GM21526 (cell line): ENCODE data around the gene DLG2.

ENCODE experiments used
- ATAC-seq: cut with Tn5 transposase; IDR thresholded peaks from one replicate; pipeline ENCODE4 v1.9.1; 2021; ENCODE audit warnings: moderate library complexity; ENCODE audit not compliant: unreplicated experiment, low FRiP score

The DLG2 gene

DNA sequence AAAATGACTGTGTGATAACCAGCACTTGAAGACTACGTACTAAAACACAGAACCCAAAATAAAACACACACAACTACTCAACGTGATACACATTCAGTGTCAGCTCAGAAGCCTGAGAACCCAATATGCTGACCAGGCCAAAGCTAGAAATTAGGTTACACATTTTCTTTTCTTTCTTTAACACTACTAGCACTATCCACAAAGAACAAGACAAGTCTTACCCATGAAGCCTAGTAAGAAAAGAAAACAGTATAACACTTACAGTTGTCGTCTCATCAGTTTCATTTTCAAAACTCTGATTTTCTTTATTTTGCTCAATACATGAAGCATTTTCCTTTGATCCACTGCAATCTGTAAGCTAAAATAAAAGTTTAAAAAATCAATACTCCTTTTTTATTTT is 472.9 kb downstream of the DLG2 start:
- ATAC-seq, result no peak

DNA sequence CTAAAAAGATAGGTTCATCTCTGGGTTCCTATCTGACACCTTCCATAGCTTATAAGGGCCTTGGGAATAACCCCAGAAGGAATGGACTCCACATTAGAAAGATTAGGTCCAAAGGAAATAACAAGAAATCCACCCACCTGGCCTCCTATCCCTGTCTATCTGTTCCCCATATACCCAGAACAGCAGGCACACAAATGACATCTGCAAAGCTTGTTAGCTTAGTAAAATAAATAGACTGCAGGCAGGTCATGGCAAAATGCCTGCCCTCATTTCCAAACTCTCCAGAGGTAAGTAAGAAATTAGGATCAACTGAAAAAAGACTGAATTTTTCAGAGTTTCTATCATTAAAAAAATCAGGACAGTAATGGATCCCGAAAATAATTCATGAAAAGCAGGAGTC is 489.5 kb downstream of the DLG2 start:
- no peak for ATAC-seq

DNA sequence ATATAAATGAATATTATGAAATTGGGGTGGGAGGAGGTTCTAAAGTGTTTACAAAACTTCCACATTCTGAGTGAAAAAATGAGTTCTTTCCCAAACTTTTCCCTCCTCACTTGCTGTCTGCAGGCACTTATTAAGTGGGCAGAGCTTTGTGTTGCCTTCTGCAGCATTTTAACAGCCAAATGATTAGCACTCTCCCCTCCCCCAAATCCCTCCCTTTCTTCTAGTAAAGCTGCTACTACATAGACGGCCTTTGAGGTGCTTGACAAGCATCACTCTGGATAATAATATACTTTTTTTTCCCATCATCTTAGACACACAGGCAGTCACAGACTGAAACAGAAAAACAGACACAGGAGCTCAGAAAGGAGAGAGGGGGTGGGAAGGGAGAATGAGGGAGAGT is 493.5 kb downstream of the DLG2 start:
- no peak for ATAC-seq

DNA sequence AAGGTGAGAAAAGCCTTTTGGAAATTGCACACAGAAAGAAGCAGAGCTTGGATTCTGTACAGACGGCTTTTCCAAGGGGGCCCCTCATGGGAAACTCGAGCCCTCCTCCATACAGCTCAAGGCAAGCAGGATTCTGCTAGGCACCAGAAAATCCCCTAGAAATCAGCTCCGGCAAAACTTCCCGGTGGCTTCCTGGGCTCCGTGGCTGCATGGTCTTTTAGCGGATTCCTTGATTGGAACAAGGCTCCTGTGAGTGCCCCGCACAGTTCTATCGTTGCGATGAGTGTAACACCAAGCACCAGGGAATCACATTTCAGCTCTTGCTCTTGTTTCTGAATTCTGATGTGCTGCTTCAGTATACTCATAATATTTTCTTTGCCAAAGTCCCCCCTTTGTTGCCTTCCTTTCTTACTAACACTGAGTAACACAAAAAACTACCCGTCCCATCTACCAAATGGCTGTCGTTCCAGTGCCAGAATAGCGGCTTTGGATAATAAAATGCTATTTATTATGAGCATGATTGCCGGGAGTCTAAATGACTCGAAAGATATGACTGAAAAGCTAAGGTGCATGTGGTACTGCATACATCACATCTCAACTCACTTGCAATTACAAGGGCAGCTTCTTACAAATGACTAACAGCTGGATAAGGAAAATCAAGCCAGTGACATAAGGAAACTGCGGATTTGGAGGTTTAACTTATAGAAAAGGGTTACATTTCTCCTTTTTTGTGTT is 494.1 kb downstream of the DLG2 start:
- no peak for ATAC-seq

DNA sequence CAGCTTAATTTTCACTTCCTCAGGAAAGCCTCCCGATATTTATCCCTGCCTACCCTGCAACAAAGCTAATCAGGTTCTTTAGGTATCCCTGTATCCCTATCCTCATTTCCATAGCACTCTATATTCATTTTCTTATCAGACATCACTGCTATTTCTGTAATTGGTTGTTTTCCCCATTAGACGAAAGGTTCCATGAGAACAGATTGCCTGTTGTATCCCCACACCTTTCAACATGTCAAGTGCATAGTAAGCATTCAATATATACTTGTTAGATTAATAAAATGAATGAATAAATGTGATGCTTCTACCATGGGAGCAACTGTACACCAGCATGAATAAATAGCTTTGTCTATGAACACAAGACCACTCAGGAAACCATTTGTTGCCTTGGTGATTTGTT is 499.8 kb downstream of the DLG2 start:
- no peak for ATAC-seq

DNA sequence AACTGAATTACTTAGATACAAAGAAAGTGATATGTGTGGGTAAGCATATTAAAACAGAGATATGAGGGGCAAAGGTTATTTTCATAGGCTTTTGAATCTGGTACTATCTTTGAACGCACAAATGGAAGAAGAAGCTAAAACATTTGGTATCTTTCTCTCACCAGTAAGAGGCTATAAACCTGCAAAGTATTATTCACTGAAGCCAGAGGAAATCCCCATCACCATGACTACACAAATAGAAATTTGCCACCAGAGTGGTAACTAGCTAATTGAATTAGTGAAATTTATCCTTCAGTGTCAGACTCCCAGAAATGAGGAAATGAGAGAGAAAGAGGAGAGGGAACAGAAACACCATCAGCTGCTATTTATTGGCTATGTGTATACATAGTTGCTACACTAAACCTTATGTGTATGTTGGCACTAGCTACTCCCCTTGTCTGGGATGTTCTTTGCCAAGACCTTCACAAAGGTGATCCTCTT is 503.4 kb downstream of the DLG2 start:
- ATAC-seq, result peak; percentile 91

DNA sequence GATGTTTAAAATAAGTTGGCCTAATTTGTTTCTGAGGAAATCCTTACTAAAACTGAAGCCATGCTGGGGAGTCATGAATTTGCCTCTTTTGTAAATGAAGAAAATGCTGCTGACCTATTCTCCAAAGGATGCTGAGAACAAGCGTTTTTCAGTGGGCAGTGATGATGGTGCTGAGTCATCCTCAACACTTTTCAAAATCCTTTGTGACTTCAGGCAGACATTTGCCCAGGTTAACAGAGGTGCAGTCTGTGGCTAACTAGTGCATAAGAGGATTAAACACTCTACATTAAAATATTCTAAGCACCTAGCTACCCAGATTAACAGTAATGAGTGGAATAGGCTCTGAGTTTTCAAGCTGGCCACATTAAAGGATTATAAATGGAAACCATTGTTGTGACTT is 509.0 kb downstream of the DLG2 start:
- ATAC-seq, result no peak

DNA sequence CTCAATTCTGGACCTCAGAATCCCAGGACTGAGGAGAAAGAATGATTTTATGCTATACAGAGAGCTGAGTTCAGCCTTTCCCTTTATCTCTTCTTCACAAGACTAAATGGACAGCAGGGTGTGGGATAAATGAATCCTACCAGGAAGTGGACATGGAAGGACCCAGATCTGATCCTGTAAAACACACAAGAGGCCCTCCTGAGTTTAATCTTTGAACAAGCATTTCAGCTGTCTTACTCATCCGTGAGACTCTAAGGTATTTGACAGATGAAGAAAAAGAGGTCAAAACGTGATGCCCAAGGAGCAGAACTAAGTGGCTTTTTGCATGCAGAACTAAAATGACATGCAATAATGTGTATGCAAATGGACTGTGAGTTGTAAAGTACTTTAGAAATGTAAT is 511.3 kb downstream of the DLG2 start:
- no peak for ATAC-seq

DNA sequence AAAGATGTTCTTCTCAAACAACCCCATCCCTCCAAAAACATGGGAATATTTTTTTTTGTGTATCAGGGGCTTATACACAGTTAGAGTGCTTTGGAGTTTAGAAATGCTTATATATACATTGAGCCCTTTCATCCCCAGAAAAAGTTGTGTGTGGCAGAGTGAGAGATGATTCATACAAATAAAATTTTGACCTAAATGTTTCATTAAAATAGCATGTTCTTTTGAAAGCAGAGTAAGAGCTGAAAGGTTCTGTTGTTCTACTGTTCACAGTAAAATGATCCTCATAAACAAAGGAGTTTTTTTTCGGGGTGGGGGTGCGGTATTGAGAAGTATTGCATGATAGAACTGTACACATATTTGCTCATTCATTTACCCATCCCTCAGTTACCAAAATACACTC is 512.4 kb downstream of the DLG2 start:
- no peak for ATAC-seq

DNA sequence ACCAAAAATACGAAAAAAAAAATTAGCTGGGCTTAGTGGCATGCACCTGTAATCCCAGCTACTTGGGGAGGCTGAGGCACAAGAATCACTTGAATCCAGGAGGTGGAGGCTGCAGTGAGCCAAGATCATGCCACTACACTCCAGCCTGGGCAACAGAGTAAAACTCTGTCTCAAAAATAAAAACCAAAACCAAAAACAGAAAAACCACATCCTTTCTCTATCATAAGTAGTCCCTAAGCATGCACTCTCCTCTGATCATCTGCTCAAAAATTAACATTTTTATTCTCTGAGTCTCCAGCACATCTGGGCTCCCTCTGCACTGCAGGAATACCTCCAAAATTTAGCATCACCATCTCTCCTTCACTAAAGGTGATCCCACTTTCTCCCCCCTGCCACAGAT is 516.9 kb downstream of the DLG2 start:
- ATAC-seq, result peak; percentile 88

DNA sequence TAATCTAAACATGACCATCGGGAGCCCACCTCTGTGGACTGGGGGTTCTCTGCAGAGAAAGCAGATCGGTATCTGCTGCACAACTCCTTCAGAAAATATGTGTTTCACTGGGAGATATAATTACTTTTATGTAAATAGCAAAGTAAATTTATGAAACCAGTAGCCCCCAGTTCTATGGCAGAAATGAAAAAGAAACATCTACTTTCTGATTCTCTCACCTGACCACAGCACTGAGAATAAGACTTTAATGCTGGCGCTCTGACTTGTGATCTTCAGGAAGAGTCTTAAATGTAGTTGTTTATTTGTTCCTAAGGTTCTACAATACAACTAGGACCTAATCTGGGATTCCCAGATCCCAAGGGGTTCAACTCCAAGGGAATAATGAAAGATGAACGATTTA is 518.0 kb downstream of the DLG2 start:
- peak; percentile 81 for ATAC-seq

DNA sequence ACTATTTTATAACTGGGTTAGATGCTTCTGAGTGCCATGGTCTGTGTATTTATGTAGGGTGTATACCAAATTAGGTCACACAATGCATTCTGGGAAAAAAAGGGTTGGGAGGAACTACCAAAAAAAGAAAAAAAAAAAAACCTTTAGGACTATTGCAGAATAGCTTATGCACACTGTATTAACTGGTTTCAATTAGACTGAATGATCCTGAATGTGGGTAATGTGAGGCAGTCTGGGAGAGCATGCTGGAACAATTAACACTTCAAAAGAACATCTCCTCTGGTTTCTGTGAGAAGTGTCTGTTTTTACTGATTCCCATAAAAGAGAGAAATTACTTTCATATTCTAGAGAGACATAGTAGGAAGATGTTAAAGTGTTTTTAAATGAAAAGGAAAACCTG is 521.3 kb downstream of the DLG2 start:
- ATAC-seq, result no peak

DNA sequence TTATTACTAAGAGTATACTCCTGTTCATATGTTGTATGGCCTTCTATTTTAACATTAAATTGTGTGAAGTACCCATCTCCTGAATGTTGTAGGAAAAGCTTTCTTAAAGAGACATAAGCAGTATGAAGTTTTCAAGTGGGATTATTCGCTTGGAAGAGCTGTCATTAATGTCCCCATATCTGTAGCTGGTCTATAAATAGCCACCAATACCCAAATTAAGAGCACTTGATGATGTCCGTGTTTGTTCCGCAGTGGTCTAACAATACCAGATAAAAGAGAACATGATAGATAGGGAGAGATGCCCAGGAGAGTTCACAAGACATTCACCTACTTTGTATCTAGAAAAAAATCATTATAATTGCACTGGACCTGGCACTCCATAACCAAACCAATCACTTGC is 527.6 kb downstream of the DLG2 start:
- no peak for ATAC-seq

DNA sequence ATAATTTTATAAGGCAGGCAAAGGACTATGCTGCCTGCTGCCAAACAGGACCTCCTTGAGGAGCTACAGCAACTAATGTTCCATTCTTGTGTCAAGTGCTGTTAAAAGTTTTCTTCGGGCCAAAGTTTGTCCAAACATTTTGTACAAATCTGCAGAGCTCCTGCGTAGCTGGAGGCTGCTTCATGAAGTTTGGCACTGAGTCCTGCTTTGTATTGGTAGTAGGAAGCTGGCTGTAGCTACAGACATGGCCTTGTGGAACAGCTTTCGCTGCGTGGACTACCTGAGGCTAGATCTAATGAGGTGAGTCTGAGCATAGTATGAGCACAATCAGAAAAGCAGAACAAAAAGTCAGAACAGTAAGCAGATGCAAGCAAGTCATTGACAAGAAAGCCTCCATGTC is 528.1 kb downstream of the DLG2 start:
- no peak for ATAC-seq

DNA sequence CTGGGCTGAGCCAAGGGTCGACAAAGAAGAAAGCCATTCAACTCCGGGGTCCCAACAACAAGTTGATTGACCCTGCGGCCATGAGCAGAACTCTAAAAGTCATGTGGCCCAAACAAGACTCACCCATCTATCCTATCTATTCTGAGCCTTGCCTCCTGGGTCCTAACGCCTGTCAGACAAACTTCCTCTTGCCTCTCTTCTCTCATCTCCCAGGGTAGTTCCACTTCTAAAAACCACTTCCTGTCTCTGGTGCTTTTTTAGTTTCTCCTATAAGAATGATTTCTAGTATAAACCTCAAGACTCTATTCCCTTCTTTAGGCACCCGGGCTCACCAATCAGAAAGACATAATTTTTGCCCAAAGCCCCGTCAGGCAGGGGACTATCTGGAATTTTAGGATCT is 530.2 kb downstream of the DLG2 start:
- no peak for ATAC-seq

DNA sequence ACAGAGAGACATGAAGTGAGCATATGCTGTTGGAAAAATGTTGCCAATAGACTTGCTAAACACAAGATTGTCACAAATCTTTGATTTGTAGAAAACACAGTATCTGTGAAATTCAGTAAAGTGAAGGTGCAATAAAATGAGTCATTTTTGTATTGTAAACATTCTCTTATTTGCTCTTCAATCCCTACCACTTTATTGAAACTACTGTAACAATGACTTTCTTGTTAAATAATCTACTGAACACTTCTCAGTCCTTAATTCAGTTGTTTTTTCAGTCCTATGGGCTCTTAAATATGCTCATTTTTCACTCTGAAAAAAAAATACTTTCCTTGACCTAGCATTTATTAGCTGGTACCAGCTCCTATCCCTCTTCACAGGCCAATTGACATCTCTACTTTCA is 531.9 kb downstream of the DLG2 start:
- ATAC-seq, result no peak

DNA sequence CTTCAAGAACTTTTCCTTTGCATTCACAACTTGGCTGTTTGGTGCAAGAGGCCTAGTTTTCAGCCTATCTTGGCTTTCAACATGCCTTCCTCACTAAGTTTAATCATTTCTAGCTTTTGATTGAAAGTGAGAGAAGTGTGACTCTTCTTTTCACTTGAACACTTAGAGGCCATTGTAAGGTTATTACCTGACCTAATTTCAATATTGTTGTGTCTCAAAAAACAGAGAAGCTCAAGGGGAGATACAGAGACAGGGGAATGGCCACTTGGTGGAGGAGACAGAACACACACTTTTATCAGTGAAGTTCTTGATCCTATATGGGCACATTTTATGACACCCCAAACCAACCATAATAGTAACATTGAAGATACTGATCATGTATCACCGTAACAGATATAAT is 532.3 kb downstream of the DLG2 start:
- no peak for ATAC-seq

DNA sequence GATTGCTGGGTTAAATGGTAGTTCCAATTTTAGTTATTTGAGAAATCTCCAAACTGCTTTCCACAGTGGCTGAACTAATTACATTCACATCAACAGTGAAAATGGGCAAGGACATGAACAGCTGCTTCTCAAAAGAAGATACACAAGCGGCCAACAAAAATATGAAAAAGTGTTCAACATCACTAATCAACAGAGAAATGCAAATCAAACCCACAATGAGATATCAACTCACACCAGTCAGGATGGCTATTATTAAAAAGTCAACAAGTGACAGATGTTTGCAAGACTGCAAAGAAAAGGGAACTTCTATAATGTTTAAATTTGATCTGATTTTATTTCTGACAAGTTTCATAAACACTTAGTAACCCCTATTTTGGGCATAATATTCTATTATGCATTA is 537.5 kb downstream of the DLG2 start:
- no peak for ATAC-seq

DNA sequence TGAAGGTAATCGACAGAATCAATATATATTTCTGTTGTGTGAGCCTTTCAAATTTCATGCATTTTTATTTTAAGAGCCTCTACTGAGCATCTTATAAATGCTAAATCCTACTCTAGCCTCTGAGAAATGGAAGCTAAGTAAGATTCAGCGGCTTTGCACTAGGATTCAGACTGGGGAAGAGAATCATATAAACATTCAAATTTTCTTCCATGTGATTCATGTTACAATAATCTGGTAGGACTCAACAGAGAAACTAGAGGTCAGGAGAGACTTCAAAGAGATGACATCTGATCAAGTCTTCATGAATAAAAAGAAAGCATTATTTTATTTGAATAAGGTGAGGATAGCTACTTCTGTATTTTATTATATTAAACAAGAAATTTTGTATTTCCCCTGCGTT is 538.9 kb downstream of the DLG2 start:
- ATAC-seq, result no peak

DNA sequence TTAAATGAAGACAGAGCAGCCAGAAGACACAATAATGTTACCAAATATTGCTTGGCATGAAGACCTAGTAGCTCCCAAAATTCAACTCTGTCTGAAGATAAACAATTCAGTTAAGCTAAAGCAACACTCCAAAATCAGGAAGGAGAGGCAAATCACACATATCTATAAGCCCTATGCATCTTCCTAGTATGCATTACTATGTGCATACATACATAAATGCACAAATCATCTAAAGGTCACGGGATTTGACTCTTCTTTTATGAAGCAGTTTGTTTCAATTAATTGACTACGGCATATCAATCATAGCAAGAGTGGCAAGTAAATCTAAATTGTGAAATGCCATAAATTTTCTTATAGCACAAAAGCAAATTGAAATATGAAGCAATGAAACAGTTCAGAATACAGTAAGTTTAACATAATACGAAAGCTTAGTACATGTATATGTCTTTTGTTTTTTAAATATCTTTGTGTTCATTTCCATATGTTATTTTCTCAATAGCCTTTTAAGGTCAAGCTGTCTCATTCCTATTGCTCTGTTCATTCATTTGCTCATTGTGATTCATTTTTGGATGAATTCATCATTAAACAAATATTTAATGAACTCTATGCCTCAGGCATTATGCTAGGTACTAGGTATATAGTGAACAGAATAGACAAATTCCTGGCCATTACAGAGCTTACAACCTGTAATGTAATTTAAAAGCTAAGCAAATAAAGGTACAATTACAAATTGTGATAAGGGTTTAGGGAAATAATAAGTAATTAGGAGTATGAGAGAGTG is 540.5 kb downstream of the DLG2 start:
- ATAC-seq, result no peak

DNA sequence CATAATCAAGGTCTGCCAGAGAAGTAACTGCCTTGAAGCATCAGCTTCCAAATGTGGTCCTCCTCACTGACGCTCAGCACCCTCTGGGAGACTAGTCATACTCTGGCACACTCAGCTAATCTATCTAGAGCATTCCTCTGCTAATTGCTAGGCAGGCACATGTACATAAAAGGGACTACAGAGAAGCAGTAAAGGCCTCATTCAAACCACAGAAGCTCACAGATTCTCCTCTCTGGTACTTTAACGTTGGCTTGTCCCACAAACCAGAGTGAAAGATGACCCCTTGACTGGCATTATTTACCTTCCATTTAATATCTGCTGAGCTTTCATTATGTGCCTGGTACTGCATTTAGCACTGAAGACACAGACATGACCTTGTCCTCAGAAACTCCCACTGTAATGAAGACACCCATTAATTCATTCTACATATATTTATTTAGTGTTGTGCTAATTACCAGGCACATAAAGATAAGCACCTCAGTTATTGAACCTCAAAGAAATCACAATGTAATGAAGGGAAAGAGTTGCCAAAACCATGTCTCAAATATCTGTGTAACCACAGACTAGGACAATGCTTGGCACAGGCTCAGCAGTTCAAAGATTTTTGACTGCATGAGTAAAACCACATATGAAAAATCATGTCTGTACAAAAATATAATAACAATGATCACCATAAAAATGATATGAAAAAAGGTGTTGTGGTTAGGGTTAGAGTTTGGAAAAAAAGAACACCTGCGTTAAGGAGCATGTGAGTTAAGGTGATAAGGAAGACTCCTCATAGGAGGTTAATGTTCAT is 550.4 kb downstream of the DLG2 start:
- ATAC-seq, result no peak
